Sigmoid colon (tissue), 7 donors: ENCODE data around the gene DYNC1H1. TPM values are rescaled to one million over a fixed set of nuclear protein-coding genes. Genes with fewer than 3 reads are reported as not detected.

Source experiments
- DNase-seq: peaks from one replicate; pipeline ENCODE4 v3.0.0-alpha.2; 2019
- H3K27ac ChIP-seq, 4 donors: fragments of 200-600 bp; sonication (generic); one replicate each; pipeline ENCODE4 v1.5.1; 2016 to 2019; ENCODE audit warnings: mild to moderate bottlenecking in 1 of 4
- H3K27me3 ChIP-seq, 3 donors: fragments of 200-600 bp; sonication (generic); one replicate each; pipeline ENCODE4 v1.5.1; 2019; ENCODE audit warnings: mild to moderate bottlenecking in 1 of 3
- H3K36me3 ChIP-seq, 4 donors: fragments of 200-600 bp; sonication (generic); one replicate each; pipeline ENCODE4 v1.5.1; 2016 to 2019
- H3K4me1 ChIP-seq, 4 donors: fragments of 200-600 bp; sonication (generic); one replicate each; pipeline ENCODE4 v1.5.1; 2017 to 2019
- H3K4me3 ChIP-seq, 4 donors: fragments of 200-600 bp; sonication (generic); one replicate each; pipeline ENCODE4 v1.5.1; 2017 to 2019; ENCODE audit warnings: mild to moderate bottlenecking in 2 of 4, moderate library complexity in 1 of 4
- H3K9me3 ChIP-seq, 4 donors: fragments of 200-600 bp in 3 of 4; sonication (generic) in 3 of 4; one replicate each; pipeline versions ENCODE4 v1.5.1 to v1.6.1; 2013 to 2019
- CTCF ChIP-seq, 4 experiments: fragments of 450-650 bp in 3 of 4; fragments of 200-600 bp in 1 of 4; IDR thresholded peaks; one replicate each; pipeline ENCODE4 v1.5.1; 2016 to 2019; ENCODE audit warnings: antibody characterized with exemption in 4 of 4, mild to moderate bottlenecking in 3 of 4, moderate library complexity in 2 of 4
- EP300 ChIP-seq, 4 donors: sonication (generic); formaldehyde crosslinking; IDR thresholded peaks; one replicate each; pipeline ENCODE4 v1.6.1; 2017; ENCODE audit warnings: antibody characterized with exemption in 4 of 4
- POLR2A ChIP-seq, 2 donors: fragments of 450-650 bp; IDR thresholded peaks; one replicate each; pipeline ENCODE4 v1.6.1; 2016; ENCODE audit warnings: antibody characterized with exemption in 2 of 2, mild to moderate bottlenecking in 2 of 2, moderate library complexity in 2 of 2
- POLR2AphosphoS5 ChIP-seq, 4 donors: sonication (generic); formaldehyde crosslinking; IDR thresholded peaks; one replicate each; pipeline ENCODE4 v1.6.1; 2017; ENCODE audit warnings: antibody characterized with exemption in 4 of 4
- WGBS, 2 donors: extraction: QIAGEN DNeasy Blood & Tissue Kit; methylation state at CpG; one replicate each; pipeline ENCODE4 v1.1.7; 2013; 5-methylcytosine and 5-hydroxymethylcytosine counted together
- intact Hi-C: fragments of 100-400 bp; cut with DNase I; formaldehyde crosslinking; loops from one replicate; pipeline ENCODE4 v1.15.1; 2023
- polyA plus RNA-seq, 3 donors: library from polyadenylated mRNA; stranded (reverse); fragments of 200-250 nt; gene quantifications; one replicate each; pipeline ENCODE4 v1.2.3, GENCODE V29; 2013
- total RNA-seq, 4 donors: library from RNA; depleted of rRNA; stranded (reverse); fragments of >200 nt; gene quantifications; one replicate each; pipeline ENCODE4 v1.1.0, GENCODE V29; 2016
- donor health status: healthy with polysubstance abuse.
- donor health status: Bipolar disorder and iron deficiency.
- donor health status: healthy.

The DYNC1H1 gene
- total and polyA plus RNA-seq, 7 donors: 38.4 to 592 (median 320) TPM

DNA sequence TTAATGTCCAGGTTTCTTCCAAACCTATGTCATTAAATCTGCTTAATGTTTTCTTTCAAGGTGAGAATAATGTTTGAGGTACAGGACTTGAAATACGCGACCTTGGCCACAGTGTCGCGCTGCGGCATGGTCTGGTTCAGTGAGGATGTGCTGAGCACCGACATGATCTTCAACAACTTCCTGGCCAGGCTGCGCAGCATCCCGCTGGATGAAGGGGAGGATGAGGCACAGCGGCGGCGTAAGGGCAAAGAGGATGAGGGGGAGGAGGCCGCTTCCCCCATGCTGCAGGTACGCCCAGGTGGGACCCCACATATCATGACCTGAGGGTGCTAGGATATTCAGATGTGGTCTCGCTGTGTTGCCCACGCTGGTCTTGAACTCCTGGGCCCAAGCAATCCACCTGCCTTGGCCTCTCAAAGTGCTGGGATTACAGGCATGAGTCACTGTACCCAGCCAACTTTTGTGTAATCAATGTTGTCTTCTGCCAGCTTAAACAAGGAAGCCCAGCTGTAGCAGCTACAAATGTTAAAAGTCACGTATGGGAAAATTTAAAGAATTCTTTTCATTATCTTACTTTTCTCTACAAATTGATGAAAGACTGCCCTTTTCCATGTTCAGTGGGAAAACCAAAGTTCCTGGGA, 50.8 kb downstream of the DYNC1H1 start:
- Histone ChIP-seq H3K4me3 (no peak overlapping the region), H3K27me3 (no peaks in the 10 kb centered on the region), H3K27ac (no peak overlapping the region), H3K9me3 (no peaks in the 10 kb centered on the region), H3K36me3 (peaks cover 72 to 100% (median 97%) of the 10 kb centered on the region in 4 donors), H3K4me1 (no peaks in the 10 kb centered on the region)
- 97% methylated on average over 16 of the region's 16 CpGs for WGBS, 2 donors
- TF ChIP-seq POLR2A (IDR thresholded peaks at IDR 0.05) (no peak), EP300 (IDR thresholded peaks at IDR 0.05) (no peak), CTCF (IDR thresholded peaks at IDR 0.05) (no peak), POLR2AphosphoS5 (IDR thresholded peaks at IDR 0.05) (no peak)
- intact Hi-C loops: no loop called here
- no peak for DNase-seq

DNA sequence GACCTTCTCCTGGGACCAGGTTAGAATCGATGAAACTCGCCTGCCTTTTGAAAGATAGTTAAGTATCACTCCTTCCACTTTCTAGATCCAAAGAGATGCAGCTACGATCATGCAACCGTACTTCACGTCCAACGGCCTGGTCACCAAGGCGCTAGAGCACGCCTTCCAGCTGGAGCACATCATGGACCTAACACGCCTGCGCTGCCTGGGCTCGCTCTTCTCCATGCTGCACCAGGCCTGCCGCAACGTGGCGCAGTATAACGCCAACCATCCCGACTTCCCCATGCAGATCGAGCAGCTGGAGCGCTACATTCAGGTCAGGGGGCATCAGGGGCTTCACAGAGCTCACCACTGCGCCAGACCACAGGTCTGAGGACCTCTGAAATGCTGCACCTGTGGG, 51.4 kb downstream of the DYNC1H1 start:
- Histone ChIP-seq H3K4me3 (no peak overlapping the region), H3K36me3 (peaks cover 72 to 100% (median 97%) of the 10 kb centered on the region in 4 donors), H3K27me3 (no peaks in the 10 kb centered on the region), H3K9me3 (no peaks in the 10 kb centered on the region), H3K4me1 (no peaks in the 10 kb centered on the region), H3K27ac (no peak overlapping the region)
- intact Hi-C loops: no loop called here
- DNase-seq: no peak
- WGBS, 2 donors: 98% methylated on average over 19 of the region's 19 CpGs
- no peak for TF ChIP-seq EP300 (IDR thresholded peaks at IDR 0.05)
- no peak for TF ChIP-seq POLR2A (IDR thresholded peaks at IDR 0.05)
- TF ChIP-seq POLR2AphosphoS5 (IDR thresholded peaks at IDR 0.05): no peak
- no peak for TF ChIP-seq CTCF (IDR thresholded peaks at IDR 0.05)

- peaks cover 71 to 100% (median 95%) of the 10 kb centered on the region in 4 donors for H3K36me3 ChIP-seq
- DNase-seq: no peak
- H3K9me3 ChIP-seq: no peaks in the 10 kb centered on the region
- H3K4me1 ChIP-seq: no peaks in the 10 kb centered on the region
- WGBS, 2 donors: 89 to 96% methylated on average over 21 of the region's 21 CpGs
- no peak overlapping the region for H3K4me3 ChIP-seq
- H3K27me3 ChIP-seq: no peaks in the 10 kb centered on the region
- H3K27ac ChIP-seq: no peak overlapping the region
- TF ChIP-seq EP300 (IDR thresholded peaks at IDR 0.05) (no peak), POLR2AphosphoS5 (IDR thresholded peaks at IDR 0.05) (no peak), CTCF (IDR thresholded peaks at IDR 0.05) (no peak), POLR2A (IDR thresholded peaks at IDR 0.05) (no peak)
- intact Hi-C loops: no loop called here
These were observed 52.2 kb downstream of the DYNC1H1 start for GRCh38 chr14:102016420-102017090.

DNA sequence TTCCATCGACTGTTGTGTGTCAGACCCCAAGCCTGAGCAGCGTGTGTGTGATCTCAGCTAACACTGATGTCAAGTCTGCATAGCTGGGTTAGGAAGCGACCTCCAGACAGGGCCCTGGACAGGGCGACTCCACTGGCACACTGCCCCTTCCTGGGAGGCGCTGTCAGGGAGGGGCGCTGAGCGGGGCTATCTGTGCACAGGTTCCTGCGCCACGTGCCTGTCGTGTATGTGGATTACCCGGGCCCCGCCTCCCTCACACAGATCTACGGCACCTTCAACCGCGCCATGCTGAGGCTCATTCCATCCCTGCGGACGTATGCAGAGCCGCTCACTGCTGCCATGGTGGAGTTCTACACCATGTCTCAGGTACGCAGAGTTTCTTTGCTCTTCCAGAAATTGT, 53.9 kb downstream of the DYNC1H1 start:
- Histone ChIP-seq H3K4me1 (no peaks in the 10 kb centered on the region), H3K36me3 (peaks cover 70 to 100% (median 91%) of the 10 kb centered on the region in 4 donors), H3K27me3 (no peaks in the 10 kb centered on the region), H3K4me3 (no peak overlapping the region), H3K9me3 (no peaks in the 10 kb centered on the region), H3K27ac (no peak overlapping the region)
- intact Hi-C loops: no loop called here
- 92 to 96% methylated on average over 19 of the region's 19 CpGs for WGBS, 2 donors
- no peak for DNase-seq
- TF ChIP-seq CTCF (IDR thresholded peaks at IDR 0.05): no peak
- TF ChIP-seq EP300 (IDR thresholded peaks at IDR 0.05): no peak
- TF ChIP-seq POLR2A (IDR thresholded peaks at IDR 0.05): no peak
- TF ChIP-seq POLR2AphosphoS5 (IDR thresholded peaks at IDR 0.05): no peak
